Measurements from ENCODE around the gene TLK1. TPM values are rescaled to one million over a fixed set of nuclear protein-coding genes. Genes with fewer than 3 reads are reported as not detected.

The TLK1 gene
- total RNA-seq, 1 experiment from 2014 or later, result 79.1 TPM

- no peaks in the 10 kb centered on the region for H3K9me3 ChIP-seq (ENCODE audit: low read depth, low read length, poor library complexity, severe bottlenecking)
- ChIA-PET POLR2A (ENCODE audit: low non-redundant PET) (no interaction called here), CTCF (no interaction called here)
- H3K27ac ChIP-seq (ENCODE audit: low read depth, low read length, poor library complexity, severe bottlenecking), result no peak overlapping the region
- no peak overlapping the region for H3K4me3 ChIP-seq (ENCODE audit: low read depth, low read length, poor library complexity, severe bottlenecking)
- TF ChIP-seq EZH2 (IDR thresholded peaks at IDR 0.05; ENCODE audit: borderline replicate concordance, low read depth, low read length, poor library complexity, severe bottlenecking) (no peak), CTCF (conservative IDR thresholded peaks at IDR 0.05; ENCODE audit: low read depth, low read length) (no peak)
- BruUV-seq (replicated peaks), result no TSS peak
- intact Hi-C loops (cut with micrococcal nuclease; ENCODE audit: unreplicated experiment), result no loop called here
- no peaks in the 10 kb centered on the region for H3K36me3 ChIP-seq (ENCODE audit: insufficient read depth, low read length, poor library complexity, severe bottlenecking)
- DNase-seq (ENCODE audit: low spot score), result no peak
- H3K4me1 ChIP-seq (ENCODE audit: insufficient read depth, low read length, poor library complexity, severe bottlenecking), result no peaks in the 10 kb centered on the region
- no peaks in the 10 kb centered on the region for H3K27me3 ChIP-seq (replicated peaks; ENCODE audit: insufficient read depth, low read depth, low read length, poor library complexity)
Observed at GRCh38 chr2:171185165-171185818, 24.6 kb upstream of the TLK1 start.

- Histone ChIP-seq H3K4me3 (ENCODE audit: low read depth, low read length, poor library complexity, severe bottlenecking) (no peak overlapping the region), H3K27ac (ENCODE audit: low read depth, low read length, poor library complexity, severe bottlenecking) (no peak overlapping the region), H3K9me3 (ENCODE audit: low read depth, low read length, poor library complexity, severe bottlenecking) (no peaks in the 10 kb centered on the region), H3K27me3 (replicated peaks; ENCODE audit: insufficient read depth, low read depth, low read length, poor library complexity) (no peaks in the 10 kb centered on the region), H3K36me3 (ENCODE audit: insufficient read depth, low read length, poor library complexity, severe bottlenecking) (no peaks in the 10 kb centered on the region), H3K4me1 (ENCODE audit: insufficient read depth, low read length, poor library complexity, severe bottlenecking) (no peaks in the 10 kb centered on the region)
- ChIA-PET CTCF (no interaction called here), POLR2A (ENCODE audit: low non-redundant PET) (interaction anchor here (0.6 kb wide), 1 partner anchor 329 kb away, joined by 17 read pairs; no protein-coding TSS in a partner anchor)
- BruUV-seq (replicated peaks), result no TSS peak
- TF ChIP-seq CTCF (conservative IDR thresholded peaks at IDR 0.05; ENCODE audit: low read depth, low read length) (no peak), EZH2 (IDR thresholded peaks at IDR 0.05; ENCODE audit: borderline replicate concordance, low read depth, low read length, poor library complexity, severe bottlenecking) (no peak)
- DNase-seq (ENCODE audit: low spot score), result no peak
- intact Hi-C loops (cut with micrococcal nuclease; ENCODE audit: unreplicated experiment), result no loop called here
Observed at GRCh38 chr2:171181064-171182049, 20.7 kb upstream of the TLK1 start.

- ChIA-PET CTCF (no interaction called here), POLR2A (ENCODE audit: low non-redundant PET) (interaction anchor here (0.6 kb wide), 1 partner anchor 330 kb away, joined by 17 read pairs; no protein-coding TSS in a partner anchor)
- no peaks in the 10 kb centered on the region for H3K4me1 ChIP-seq (ENCODE audit: insufficient read depth, low read length, poor library complexity, severe bottlenecking)
- H3K27ac ChIP-seq (ENCODE audit: low read depth, low read length, poor library complexity, severe bottlenecking), result no peak overlapping the region
- no peak for DNase-seq (ENCODE audit: low spot score)
- intact Hi-C loops (cut with micrococcal nuclease; ENCODE audit: unreplicated experiment), result no loop called here
- no peaks in the 10 kb centered on the region for H3K36me3 ChIP-seq (ENCODE audit: insufficient read depth, low read length, poor library complexity, severe bottlenecking)
- no peak for TF ChIP-seq EZH2 (IDR thresholded peaks at IDR 0.05; ENCODE audit: borderline replicate concordance, low read depth, low read length, poor library complexity, severe bottlenecking)
- no peak for TF ChIP-seq CTCF (conservative IDR thresholded peaks at IDR 0.05; ENCODE audit: low read depth, low read length)
- H3K27me3 ChIP-seq (replicated peaks; ENCODE audit: insufficient read depth, low read depth, low read length, poor library complexity), result no peaks in the 10 kb centered on the region
- no TSS peak for BruUV-seq (replicated peaks)
- no peaks in the 10 kb centered on the region for H3K9me3 ChIP-seq (ENCODE audit: low read depth, low read length, poor library complexity, severe bottlenecking)
- H3K4me3 ChIP-seq (ENCODE audit: low read depth, low read length, poor library complexity, severe bottlenecking), result no peak overlapping the region
Observed at GRCh38 chr2:171180229-171180930, 19.7 kb upstream of the TLK1 start.
